Keratinocyte (primary cell): ENCODE data around the gene ARHGEF28. TPM values are rescaled to one million over a fixed set of nuclear protein-coding genes. Genes with fewer than 3 reads are reported as not detected.

Experiments used
- DNase-seq: peaks from one replicate; pipeline ENCODE4 v3.0.0-alpha.2; 2011; ENCODE audit warnings: low read depth, missing footprints, low spot score
- FAIRE-seq: peaks from 2 replicates; lab custom pipeline; 2011; peaks lifted over from hg19 to GRCh38; lab: Jason Lieb, UNC
- H2AFZ ChIP-seq: 2 replicates; pipeline ENCODE4 v1.6.0; 2012; ENCODE audit warnings: low read length, control low read depth, inconsistent platforms; ENCODE audit not compliant: control insufficient read depth
- H3K27ac ChIP-seq: 2 replicates; pipeline ENCODE4 v1.5.1; 2011; ENCODE audit warnings: low read length; ENCODE audit not compliant: control insufficient read depth, insufficient read depth
- H3K27me3 ChIP-seq: 3 replicates; pipeline ENCODE4 v1.6.0; 2011; ENCODE audit warnings: low read length; ENCODE audit not compliant: control insufficient read depth, insufficient read depth; ENCODE audit errors: extremely low read depth
- H3K36me3 ChIP-seq, 2 experiments: 2 replicates in 1 of 2; 3 replicates in 1 of 2; pipeline ENCODE4 v1.5.1; 2011; ENCODE audit warnings: low read length in 2 of 2, mild to moderate bottlenecking in 1 of 2; ENCODE audit not compliant: control insufficient read depth in 2 of 2, insufficient read depth in 2 of 2; ENCODE audit errors: extremely low read depth in 1 of 2
- H3K4me1 ChIP-seq: 3 replicates; pipeline ENCODE4 v1.5.1; 2011; ENCODE audit warnings: low read length; ENCODE audit not compliant: control insufficient read depth, insufficient read depth; ENCODE audit errors: extremely low read depth
- H3K4me2 ChIP-seq: 3 replicates; pipeline ENCODE4 v1.6.0; 2011; ENCODE audit warnings: low read depth, low read length; ENCODE audit not compliant: control insufficient read depth, insufficient read depth; ENCODE audit errors: extremely low read depth
- H3K4me3 ChIP-seq, 3 experiments: fragments of 200-600 bp in 1 of 3; sonication (generic) in 1 of 3; 2 replicates in 2 of 3; 3 replicates in 1 of 3; pipeline ENCODE4 v1.5.1; 2011 to 2016; ENCODE audit warnings: low read length in 3 of 3, mild to moderate bottlenecking in 3 of 3, control low read depth in 2 of 3, inconsistent platforms in 1 of 3, low read depth in 1 of 3, mixed read lengths in 1 of 3, mixed run types in 1 of 3, moderate library complexity in 1 of 3; ENCODE audit not compliant: control insufficient read depth in 2 of 3, insufficient read depth in 2 of 3; ENCODE audit errors: extremely low read depth in 1 of 3
- H3K79me2 ChIP-seq: 2 replicates; pipeline ENCODE4 v1.6.0; 2012; ENCODE audit warnings: low read length; ENCODE audit not compliant: control insufficient read depth, insufficient read depth
- H3K9ac ChIP-seq: 3 replicates; pipeline ENCODE4 v1.6.0; 2011; ENCODE audit warnings: low read length; ENCODE audit not compliant: control insufficient read depth, insufficient read depth; ENCODE audit errors: extremely low read depth
- H3K9me1 ChIP-seq: 3 replicates; pipeline ENCODE4 v1.6.0; 2011; ENCODE audit warnings: low read length; ENCODE audit not compliant: control insufficient read depth, insufficient read depth; ENCODE audit errors: extremely low read depth
- H3K9me3 ChIP-seq: 2 replicates; pipeline ENCODE4 v1.5.1; 2012; ENCODE audit warnings: low read depth, low read length; ENCODE audit not compliant: control insufficient read depth
- H4K20me1 ChIP-seq: 3 replicates; pipeline ENCODE4 v1.6.0; 2011; ENCODE audit warnings: low read length; ENCODE audit not compliant: control insufficient read depth, insufficient read depth; ENCODE audit errors: extremely low read depth
- CTCF ChIP-seq, 3 experiments: IDR thresholded peaks in 1 of 3; conservative IDR thresholded peaks in 1 of 3; optimal IDR thresholded peaks in 1 of 3; 2 replicates in 2 of 3; 3 replicates in 1 of 3; pipeline versions ENCODE3 to v1.5.1; 2011; ENCODE audit warnings: low read length in 3 of 3, mild to moderate bottlenecking in 3 of 3, moderate library complexity in 2 of 3, control low read depth in 1 of 3, inconsistent platforms in 1 of 3; ENCODE audit not compliant: insufficient read depth in 2 of 3; ENCODE audit errors: extremely low read depth in 1 of 3
- EZH2 ChIP-seq: IDR thresholded peaks from one replicate; pipeline ENCODE4 v1.6.1; 2012; ENCODE audit warnings: inconsistent platforms, mild to moderate bottlenecking, low read length, moderate library complexity
- dilution Hi-C: fragments of 300-500 bp; cut with MboI; formaldehyde crosslinking; loops from one replicate; pipeline ENCODE4 v1.7.0; 2020; ENCODE audit warnings: low sequenced_read_pairs; ENCODE audit not compliant: extremely low pct_ligation_motif_present
- polyA plus RNA-seq, 5 experiments: library from polyadenylated mRNA; depleted of rRNA in 3 of 5; stranded (reverse) in 3 of 5; stranded (forward) in 1 of 5; unstranded in 1 of 5; fragments of >200 nt; gene quantifications; 1 replicate in 1 of 5; 2 replicates in 3 of 5; 3 replicates in 1 of 5; pipeline versions ENCODE4 v1.2.1 to v1.2.3, GENCODE V29; 2011 to 2012; ENCODE audit warnings: missing spikeins in 2 of 5, low read depth in 1 of 5, low replicate concordance in 1 of 5

ARHGEF28 gene
- polyA plus RNA-seq, 1 donor (not counting 4 experiments of a cell fraction or from before 2014, with no cell fraction given) = 31.6 TPM

- Histone ChIP-seq H3K9ac (no peak overlapping the region), H3K4me2 (no peak overlapping the region), H4K20me1 (no peaks in the 10 kb centered on the region), H3K79me2 (peaks cover 21% of the 10 kb centered on the region), H2AFZ (no peak overlapping the region), H3K27me3 (no peaks in the 10 kb centered on the region), H3K4me3 (no peak overlapping the region), H3K9me1 (no peaks in the 10 kb centered on the region), H3K27ac (no peak overlapping the region), H3K36me3 (no peaks in the 10 kb centered on the region), H3K9me3 (no peaks in the 10 kb centered on the region), H3K4me1 (peaks cover 12% of the 10 kb centered on the region)
- FAIRE-seq (no peak), DNase-seq (no peak)
- dilution Hi-C loops = no loop called here
- no peak for TF ChIP-seq CTCF (optimal IDR thresholded peaks at IDR 0.05 in 1 of 3, IDR thresholded peaks at IDR 0.05 in 1 of 3, conservative IDR thresholded peaks at IDR 0.05 in 1 of 3; ENCODE audit: extremely low read depth in 1 of 3, insufficient read depth in 2 of 3, low read length in 3 of 3)
- no peak for TF ChIP-seq EZH2
Observed at GRCh38 chr5:73623060-73623459, 2.9 kb upstream of the ARHGEF28 start.

- Histone ChIP-seq H2AFZ (no peak overlapping the region), H4K20me1 (no peaks in the 10 kb centered on the region)
Observed at GRCh38 chr5:73623901-73624404, 2.0 kb upstream of the ARHGEF28 start.

More at GRCh38 chr5:73623901-73624404, 2.0 kb upstream of the ARHGEF28 start:
- no peak overlapping the region for H3K27ac ChIP-seq
- H3K9ac ChIP-seq = no peak overlapping the region
- FAIRE-seq = no peak
- H3K9me3 ChIP-seq = no peaks in the 10 kb centered on the region
- peaks cover 19% of the 10 kb centered on the region for H3K4me1 ChIP-seq
- no peaks in the 10 kb centered on the region for H3K36me3 ChIP-seq
- H3K4me2 ChIP-seq = no peak overlapping the region
- no peak for DNase-seq
- dilution Hi-C loops = no loop called here
- no peaks in the 10 kb centered on the region for H3K27me3 ChIP-seq
- no peak overlapping the region for H3K4me3 ChIP-seq
- TF ChIP-seq EZH2 (no peak), CTCF (optimal IDR thresholded peaks at IDR 0.05 in 1 of 3, IDR thresholded peaks at IDR 0.05 in 1 of 3, conservative IDR thresholded peaks at IDR 0.05 in 1 of 3; ENCODE audit: extremely low read depth in 1 of 3, insufficient read depth in 2 of 3, low read length in 3 of 3) (no peak)
- H3K9me1 ChIP-seq = no peaks in the 10 kb centered on the region
- H3K79me2 ChIP-seq = peaks cover 30% of the 10 kb centered on the region
